Panc1 (cell line): ENCODE results near the gene SSBP3.

Source experiments
- CTCF ChIP-seq: fragments of 450-650 bp; IDR thresholded peaks from 2 replicates; pipeline ENCODE4 v1.5.1; 2017; ENCODE audit warnings: mild to moderate bottlenecking
- POLR2AphosphoS5 ChIP-seq: IDR thresholded peaks from 2 replicates; pipeline ENCODE4 v1.6.1; 2012; ENCODE audit warnings: mild to moderate bottlenecking, low read depth, low read length, moderate library complexity
- REST ChIP-seq, 2 experiments: IDR thresholded peaks; 2 replicates each; pipeline ENCODE4 v1.6.1; 2011 to 2012; ENCODE audit warnings: low read depth in 2 of 2, control low read depth in 1 of 2, low read length in 1 of 2, mild to moderate bottlenecking in 1 of 2, moderate library complexity in 1 of 2; ENCODE audit not compliant: insufficient read depth in 1 of 2
- SIN3A ChIP-seq: IDR thresholded peaks from 2 replicates; pipeline ENCODE4 v1.6.1; 2012; ENCODE audit warnings: low read depth, mild to moderate bottlenecking, low read length, moderate library complexity, borderline replicate concordance; ENCODE audit not compliant: insufficient read depth
- TCF7L2 ChIP-seq: IDR thresholded peaks from 2 replicates; pipeline ENCODE4 v1.6.1; 2011; ENCODE audit warnings: mild to moderate bottlenecking, low read depth, low read length, inconsistent platforms

- TF ChIP-seq CTCF (no peak), REST (IDR thresholded peaks at IDR 0.05; ENCODE audit: insufficient read depth in 1 of 2, low read depth in 2 of 2, low read length in 1 of 2) (no peak), SIN3A (no peak), POLR2AphosphoS5 (no peak), TCF7L2 (no peak)
Measured at GRCh38 chr1:54413732-54414131, 7.5 kb upstream of the SSBP3 start.
